ENCODE results near the gene SLC36A2.

DNA sequence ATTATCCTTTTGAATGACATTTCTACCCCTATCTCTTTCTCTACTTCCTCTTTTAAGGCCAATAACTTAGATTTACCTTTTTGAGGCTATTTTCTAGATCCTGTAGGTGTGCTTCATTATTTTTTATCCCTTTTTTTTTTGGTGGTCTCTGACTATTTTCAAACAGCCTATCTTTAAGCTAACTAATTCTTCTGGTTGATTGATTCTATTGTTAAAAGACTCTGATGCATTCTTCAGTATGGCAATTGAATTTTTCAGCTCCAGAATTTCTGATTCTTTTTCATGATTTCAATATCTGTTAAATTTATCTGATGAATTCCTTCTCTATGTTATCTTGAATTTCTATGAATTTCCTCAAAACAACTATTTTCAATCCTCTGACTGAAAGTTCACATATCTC, 36.4 kb downstream of the SLC36A2 start:
- no peak for TF ChIP-seq CTCF (conservative IDR thresholded peaks at IDR 0.05; ENCODE audit: low read depth, low read length)
- no peak for TF ChIP-seq EZH2 (IDR thresholded peaks at IDR 0.05; ENCODE audit: low read length, unreplicated experiment)
